Measurements from ENCODE around the gene DGKI. TPM values are rescaled to one million over a fixed set of nuclear protein-coding genes. Genes with fewer than 3 reads are reported as not detected.

Gene DGKI
- total and polyA plus RNA-seq, 9 of the 15 experiments (the other 6 are each of a cell fraction or from before 2014, with no cell fraction given): 0.11 to 0.54 (median 0.15) TPM; not detected in 5

DNA sequence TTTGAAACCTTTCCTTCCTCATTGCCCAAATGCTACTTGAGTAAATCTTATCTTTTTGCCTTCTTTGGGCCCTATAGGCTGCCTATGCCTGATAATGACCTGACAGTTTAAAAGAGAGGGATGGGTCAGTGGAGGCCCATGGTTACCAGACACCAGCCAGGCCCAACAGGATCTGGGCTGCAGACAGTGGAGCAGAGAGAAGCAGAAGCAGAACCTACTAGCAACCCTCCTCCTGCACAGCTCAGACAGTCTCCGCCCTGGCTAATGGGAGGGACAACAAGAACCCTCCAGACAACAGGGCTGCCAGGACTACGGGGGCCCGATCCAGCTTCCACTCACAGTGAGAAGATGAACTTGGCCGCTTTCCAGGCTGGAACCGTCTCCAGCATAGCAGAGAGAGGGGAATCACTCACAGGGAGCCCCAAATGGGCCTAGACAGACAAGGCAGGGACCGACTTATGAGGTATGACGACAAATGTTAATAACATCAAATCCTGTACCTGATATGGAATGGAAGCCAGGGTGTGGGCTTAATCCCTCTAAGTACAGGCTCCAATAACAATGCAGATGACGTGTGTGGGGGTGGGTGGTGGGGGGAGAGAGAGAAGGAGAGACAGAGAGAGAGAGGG, 31.7 kb upstream of the DGKI start (continued):
- TF ChIP-seq SIRT6 (IDR thresholded peaks at IDR 0.05; ENCODE audit: low read depth, low read length): no peak
- TF ChIP-seq, protein P1, sequence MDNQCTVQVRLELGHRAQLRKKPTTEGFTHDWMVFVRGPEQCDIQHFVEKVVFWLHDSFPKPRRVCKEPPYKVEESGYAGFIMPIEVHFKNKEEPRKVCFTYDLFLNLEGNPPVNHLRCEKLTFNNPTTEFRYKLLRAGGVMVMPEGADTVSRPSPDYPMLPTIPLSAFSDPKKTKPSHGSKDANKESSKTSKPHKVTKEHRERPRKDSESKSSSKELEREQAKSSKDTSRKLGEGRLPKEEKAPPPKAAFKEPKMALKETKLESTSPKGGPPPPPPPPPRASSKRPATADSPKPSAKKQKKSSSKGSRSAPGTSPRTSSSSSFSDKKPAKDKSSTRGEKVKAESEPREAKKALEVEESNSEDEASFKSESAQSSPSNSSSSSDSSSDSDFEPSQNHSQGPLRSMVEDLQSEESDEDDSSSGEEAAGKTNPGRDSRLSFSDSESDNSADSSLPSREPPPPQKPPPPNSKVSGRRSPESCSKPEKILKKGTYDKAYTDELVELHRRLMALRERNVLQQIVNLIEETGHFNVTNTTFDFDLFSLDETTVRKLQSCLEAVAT (IDR thresholded peaks at IDR 0.05): no peak
- no peak for TF ChIP-seq MED1 (CRISPR knock-in tag; IDR thresholded peaks at IDR 0.05; ENCODE audit: borderline replicate concordance)
- TF ChIP-seq, protein P2, sequence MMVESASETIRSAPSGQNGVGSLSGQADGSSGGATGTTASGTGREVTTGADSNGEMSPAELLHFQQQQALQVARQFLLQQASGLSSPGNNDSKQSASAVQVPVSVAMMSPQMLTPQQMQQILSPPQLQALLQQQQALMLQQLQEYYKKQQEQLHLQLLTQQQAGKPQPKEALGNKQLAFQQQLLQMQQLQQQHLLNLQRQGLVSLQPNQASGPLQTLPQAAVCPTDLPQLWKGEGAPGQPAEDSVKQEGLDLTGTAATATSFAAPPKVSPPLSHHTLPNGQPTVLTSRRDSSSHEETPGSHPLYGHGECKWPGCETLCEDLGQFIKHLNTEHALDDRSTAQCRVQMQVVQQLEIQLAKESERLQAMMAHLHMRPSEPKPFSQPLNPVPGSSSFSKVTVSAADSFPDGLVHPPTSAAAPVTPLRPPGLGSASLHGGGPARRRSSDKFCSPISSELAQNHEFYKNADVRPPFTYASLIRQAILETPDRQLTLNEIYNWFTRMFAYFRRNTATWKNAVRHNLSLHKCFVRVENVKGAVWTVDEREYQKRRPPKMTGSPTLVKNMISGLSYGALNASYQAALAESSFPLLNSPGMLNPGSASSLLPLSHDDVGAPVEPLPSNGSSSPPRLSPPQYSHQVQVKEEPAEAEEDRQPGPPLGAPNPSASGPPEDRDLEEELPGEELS (CRISPR knock-in tag; IDR thresholded peaks at IDR 0.05; ENCODE audit: borderline replicate concordance): no peak
- TF ChIP-seq TARDBP (IDR thresholded peaks at IDR 0.05): no peak
- TF ChIP-seq MYBL2 (IDR thresholded peaks at IDR 0.05; ENCODE audit: low read depth): peak; percentile 50; the same call in 1 of the 2 replicates
- no peak for TF ChIP-seq MYBL2 (CRISPR knock-in tag; IDR thresholded peaks at IDR 0.05; ENCODE audit: borderline replicate concordance)
- TF ChIP-seq ZNF668 (CRISPR knock-in tag; IDR thresholded peaks at IDR 0.05): no peak
- TF ChIP-seq, protein P3, sequence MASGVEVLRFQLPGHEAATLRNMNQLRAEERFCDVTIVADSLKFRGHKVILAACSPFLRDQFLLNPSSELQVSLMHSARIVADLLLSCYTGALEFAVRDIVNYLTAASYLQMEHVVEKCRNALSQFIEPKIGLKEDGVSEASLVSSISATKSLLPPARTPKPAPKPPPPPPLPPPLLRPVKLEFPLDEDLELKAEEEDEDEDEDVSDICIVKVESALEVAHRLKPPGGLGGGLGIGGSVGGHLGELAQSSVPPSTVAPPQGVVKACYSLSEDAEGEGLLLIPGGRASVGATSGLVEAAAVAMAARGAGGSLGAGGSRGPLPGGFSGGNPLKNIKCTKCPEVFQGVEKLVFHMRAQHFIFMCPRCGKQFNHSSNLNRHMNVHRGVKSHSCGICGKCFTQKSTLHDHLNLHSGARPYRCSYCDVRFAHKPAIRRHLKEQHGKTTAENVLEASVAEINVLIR (CRISPR knock-in tag; IDR thresholded peaks at IDR 0.05): no peak
- no peak for TF ChIP-seq BMI1 (IDR thresholded peaks at IDR 0.05; ENCODE audit: low read length)
- TF ChIP-seq, protein P4, sequence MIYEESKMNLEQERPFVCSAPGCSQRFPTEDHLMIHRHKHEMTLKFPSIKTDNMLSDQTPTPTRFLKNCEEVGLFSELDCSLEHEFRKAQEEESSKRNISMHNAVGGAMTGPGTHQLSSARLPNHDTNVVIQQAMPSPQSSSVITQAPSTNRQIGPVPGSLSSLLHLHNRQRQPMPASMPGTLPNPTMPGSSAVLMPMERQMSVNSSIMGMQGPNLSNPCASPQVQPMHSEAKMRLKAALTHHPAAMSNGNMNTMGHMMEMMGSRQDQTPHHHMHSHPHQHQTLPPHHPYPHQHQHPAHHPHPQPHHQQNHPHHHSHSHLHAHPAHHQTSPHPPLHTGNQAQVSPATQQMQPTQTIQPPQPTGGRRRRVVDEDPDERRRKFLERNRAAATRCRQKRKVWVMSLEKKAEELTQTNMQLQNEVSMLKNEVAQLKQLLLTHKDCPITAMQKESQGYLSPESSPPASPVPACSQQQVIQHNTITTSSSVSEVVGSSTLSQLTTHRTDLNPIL (CRISPR knock-in tag; IDR thresholded peaks at IDR 0.05): no peak
- no peak for TF ChIP-seq KLF13 (tag; IDR thresholded peaks at IDR 0.05; ENCODE audit: borderline replicate concordance, low read depth)
- no peak for TF ChIP-seq TAF7 (tag; IDR thresholded peaks at IDR 0.05)
- TF ChIP-seq ZNF347 (CRISPR knock-in tag; IDR thresholded peaks at IDR 0.05; ENCODE audit: low read depth): no peak
- no peak for TF ChIP-seq HNRNPK (IDR thresholded peaks at IDR 0.05; ENCODE audit: low read depth, low read length, poor library complexity, severe bottlenecking)
- TF ChIP-seq CHD1 (IDR thresholded peaks at IDR 0.05; ENCODE audit: low read length): no peak
- TF ChIP-seq ZNF165 (CRISPR knock-in tag; IDR thresholded peaks at IDR 0.05; ENCODE audit: borderline replicate concordance): no peak
- TF ChIP-seq, protein P5, sequence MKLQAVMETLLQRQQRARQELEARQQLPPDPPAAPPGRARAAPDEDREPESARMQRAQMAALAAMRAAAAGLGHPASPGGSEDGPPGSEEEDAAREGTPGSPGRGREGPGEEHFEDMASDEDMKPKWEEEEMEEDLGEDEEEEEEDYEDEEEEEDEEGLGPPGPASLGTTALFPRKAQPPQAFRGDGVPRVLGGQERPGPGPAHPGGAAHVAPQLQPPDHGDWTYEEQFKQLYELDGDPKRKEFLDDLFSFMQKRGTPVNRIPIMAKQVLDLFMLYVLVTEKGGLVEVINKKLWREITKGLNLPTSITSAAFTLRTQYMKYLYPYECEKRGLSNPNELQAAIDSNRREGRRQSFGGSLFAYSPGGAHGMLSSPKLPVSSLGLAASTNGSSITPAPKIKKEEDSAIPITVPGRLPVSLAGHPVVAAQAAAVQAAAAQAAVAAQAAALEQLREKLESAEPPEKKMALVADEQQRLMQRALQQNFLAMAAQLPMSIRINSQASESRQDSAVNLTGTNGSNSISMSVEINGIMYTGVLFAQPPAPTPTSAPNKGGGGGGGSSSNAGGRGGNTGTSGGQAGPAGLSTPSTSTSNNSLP (IDR thresholded peaks at IDR 0.05; ENCODE audit: borderline replicate concordance, low read depth, low read length): no peak
- no peak for TF ChIP-seq GTF2F1 (IDR thresholded peaks at IDR 0.05; ENCODE audit: low read depth, low read length)
- TF ChIP-seq NFYB (IDR thresholded peaks at IDR 0.05; ENCODE audit: extremely low read depth, insufficient read length): no peak
